Pancreas (tissue), 10 donors: ENCODE data around the gene GPM6B. TPM values are rescaled to one million over a fixed set of nuclear protein-coding genes. Genes with fewer than 3 reads are reported as not detected.
A peak's percentile ranks its signal among the peaks of the same experiment; 100 is the strongest.

Experiments
- ATAC-seq, 4 donors: fragments of 200-7000 bp; cut with Tn5 transposase; one replicate each; pipeline versions ENCODE4 v1.8.0 to v1.9.1; 2020; ENCODE audit warnings: mild to moderate bottlenecking in 4 of 4, moderate library complexity in 4 of 4
- DNase-seq, 6 donors: peaks; one replicate each; pipeline ENCODE4 v3.0.0-alpha.2; 2020
- FAIRE-seq: peaks from 2 replicates; lab custom pipeline; 2012; peaks lifted over from hg19 to GRCh38; lab: Jason Lieb, UNC
- H3K27ac ChIP-seq, 4 donors: fragments of 200-600 bp; sonication (generic); 1 replicate in 3 of 4; 2 replicates in 1 of 4; pipeline versions ENCODE4 v1.5.0 to v1.8.0; 2020
- H3K27me3 ChIP-seq, 4 donors: fragments of 200-600 bp; one replicate each; pipeline ENCODE4 v1.8.0; 2021
- H3K36me3 ChIP-seq, 3 donors: fragments of 200-600 bp; sonication (generic) in 1 of 3; one replicate each; pipeline versions ENCODE4 v1.5.0 to v1.8.0; 2020 to 2021
- H3K4me1 ChIP-seq, 3 donors: fragments of 200-600 bp; one replicate each; pipeline ENCODE4 v1.8.0; 2021
- H3K4me3 ChIP-seq, 4 donors: fragments of 200-600 bp; sonication (generic) in 2 of 4; one replicate each; pipeline versions ENCODE4 v1.5.0 to v1.8.0; 2020 to 2021
- H3K9me3 ChIP-seq, 4 donors: fragments of 200-600 bp; one replicate each; pipeline ENCODE4 v1.8.0; 2021
- WGBS, 2 donors: extraction: QIAGEN DNeasy Blood & Tissue Kit; methylation state at CpG; one replicate each; pipeline ENCODE4 v1.1.7; 2013; 5-methylcytosine and 5-hydroxymethylcytosine counted together
- intact Hi-C, 3 donors: fragments of 100-400 bp; cut with DNase I; formaldehyde crosslinking; loops; one replicate each; pipeline versions ENCODE4 v1.11.1 to v1.14.2; 2022
- polyA plus RNA-seq, 2 donors: library from polyadenylated mRNA; stranded (reverse); fragments of 200-250 nt; gene quantifications; one replicate each; pipeline ENCODE4 v1.2.3, GENCODE V29; 2013
- total RNA-seq, 6 donors: library from RNA; stranded (reverse); fragmentation: NEBNext Ultra II Directional in 4 of 6; extraction: Animal tissue kit (Norgen Biotek cat#: 25700) in 4 of 6; gene quantifications; one replicate each; pipeline versions ENCODE4 v1.2.1 to v1.2.4, GENCODE V29; 2021 to 2023
- TF ChIP-seq, protein P1 (sequence below), 4 donors: fragments of 200-600 bp; sonication (generic) in 3 of 4; IDR thresholded peaks; one replicate each; pipeline versions ENCODE4 v1.5.0 to v1.8.0; 2021; ENCODE audit warnings: antibody characterized with exemption in 4 of 4
- donor health status: healthy with polysubstance abuse.
- donor health status: DM: no; HTN: no; CAD: no; lungs with moderate emphysema.
- donor health status: DM: no; HTN: no; CAD: no.
- donor health status: control.
- donor health status: control.
- donor health status: Bipolar disorder and iron deficiency.
- donor health status: DM: yes; HTN: yes; CAD: no.
- donor health status: DM: no; HTN: no; CAD: no.
- donor health status: DM: no; HTN: no; CAD: no.
- donor health status: DM: yes; HTN: yes; CAD: no.

Gene GPM6B
- total and polyA plus RNA-seq, 8 donors: 0.47 to 3.0 (median 1.5) TPM

DNA sequence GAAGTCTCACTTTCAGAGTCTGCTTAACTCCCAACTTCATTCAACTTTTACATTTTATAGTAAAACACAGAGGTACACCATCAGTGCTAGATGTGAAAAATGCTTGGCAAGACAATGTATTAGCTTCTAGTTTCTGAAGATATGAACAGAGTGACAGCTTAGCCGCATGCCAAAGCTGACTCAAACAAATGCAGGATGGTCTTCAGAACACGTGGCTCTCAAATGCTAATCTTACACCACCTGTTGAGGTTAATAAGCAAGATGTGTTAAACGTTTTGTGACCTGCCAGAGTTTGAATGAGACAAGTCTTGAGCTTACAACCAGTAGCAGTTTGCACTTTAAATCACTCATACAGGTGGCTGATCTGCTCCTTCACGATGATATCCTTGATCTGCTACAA lies 18.9 kb upstream of the GPM6B start:
- 14 to 24% methylated on average over 4 of the region's 4 CpGs for WGBS, 2 donors
- no peak overlapping the region for H3K4me3 ChIP-seq
- intact Hi-C loops: no loop called here
- H3K27ac ChIP-seq: no peak overlapping the region
- no peaks in the 10 kb centered on the region for H3K9me3 ChIP-seq
- no peaks in the 10 kb centered on the region for H3K27me3 ChIP-seq
- H3K4me1 ChIP-seq: no peaks in the 10 kb centered on the region
- TF ChIP-seq, protein P1, sequence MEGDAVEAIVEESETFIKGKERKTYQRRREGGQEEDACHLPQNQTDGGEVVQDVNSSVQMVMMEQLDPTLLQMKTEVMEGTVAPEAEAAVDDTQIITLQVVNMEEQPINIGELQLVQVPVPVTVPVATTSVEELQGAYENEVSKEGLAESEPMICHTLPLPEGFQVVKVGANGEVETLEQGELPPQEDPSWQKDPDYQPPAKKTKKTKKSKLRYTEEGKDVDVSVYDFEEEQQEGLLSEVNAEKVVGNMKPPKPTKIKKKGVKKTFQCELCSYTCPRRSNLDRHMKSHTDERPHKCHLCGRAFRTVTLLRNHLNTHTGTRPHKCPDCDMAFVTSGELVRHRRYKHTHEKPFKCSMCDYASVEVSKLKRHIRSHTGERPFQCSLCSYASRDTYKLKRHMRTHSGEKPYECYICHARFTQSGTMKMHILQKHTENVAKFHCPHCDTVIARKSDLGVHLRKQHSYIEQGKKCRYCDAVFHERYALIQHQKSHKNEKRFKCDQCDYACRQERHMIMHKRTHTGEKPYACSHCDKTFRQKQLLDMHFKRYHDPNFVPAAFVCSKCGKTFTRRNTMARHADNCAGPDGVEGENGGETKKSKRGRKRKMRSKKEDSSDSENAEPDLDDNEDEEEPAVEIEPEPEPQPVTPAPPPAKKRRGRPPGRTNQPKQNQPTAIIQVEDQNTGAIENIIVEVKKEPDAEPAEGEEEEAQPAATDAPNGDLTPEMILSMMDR (IDR thresholded peaks at IDR 0.05): no peak
- ATAC-seq (no peak), FAIRE-seq (no peak), DNase-seq (no peak)
- H3K36me3 ChIP-seq: no peaks in the 10 kb centered on the region

DNA sequence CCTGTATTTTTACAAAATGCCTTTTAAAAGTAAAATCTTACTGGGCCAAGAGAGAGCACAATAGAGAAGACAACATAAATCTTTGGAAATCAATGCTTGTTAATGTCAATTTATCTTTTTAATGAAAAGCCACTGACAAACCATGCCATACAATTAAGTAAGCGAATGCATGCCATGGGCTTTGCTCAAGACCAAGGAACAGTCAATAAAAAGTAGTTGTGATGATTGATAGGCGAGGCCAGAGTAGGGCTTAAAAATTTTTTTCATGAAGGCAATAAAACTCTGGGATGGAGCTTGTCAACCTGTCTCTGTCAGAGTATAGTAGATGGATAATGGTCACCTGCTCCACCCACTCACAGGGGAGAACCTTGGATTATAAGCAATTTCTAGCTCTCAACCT lies 17.5 kb upstream of the GPM6B start:
- H3K27me3 ChIP-seq: no peaks in the 10 kb centered on the region
- intact Hi-C loops: no loop called here
- H3K36me3 ChIP-seq: no peaks in the 10 kb centered on the region
- no peak for FAIRE-seq
- no peak for DNase-seq
- no peaks in the 10 kb centered on the region for H3K9me3 ChIP-seq
- 86 to 90% methylated on average over 2 of the region's 2 CpGs for WGBS, 2 donors
- TF ChIP-seq, protein P1 (IDR thresholded peaks at IDR 0.05): no peak
- H3K4me1 ChIP-seq: no peaks in the 10 kb centered on the region
- no peak overlapping the region for H3K27ac ChIP-seq
- H3K4me3 ChIP-seq: no peak overlapping the region
- no peak for ATAC-seq

DNA sequence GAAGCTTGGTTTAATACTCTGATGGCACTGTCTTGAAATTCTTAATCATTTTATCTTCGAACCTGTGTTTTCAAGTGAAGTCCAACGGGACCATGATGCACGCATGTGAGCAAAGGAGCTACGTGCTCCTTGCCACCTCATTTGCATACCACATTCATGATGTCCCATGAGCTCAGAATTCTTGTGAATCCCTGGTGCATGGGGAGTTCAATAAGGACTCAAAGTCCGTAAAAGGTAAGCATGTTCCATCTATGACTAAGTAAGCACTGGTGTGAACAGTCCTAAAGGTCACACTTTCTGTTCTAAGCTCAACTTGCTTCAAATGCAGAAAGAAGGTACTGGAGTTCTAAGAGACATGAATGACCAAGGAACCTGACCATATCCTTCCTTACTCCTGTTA lies 13.1 kb upstream of the GPM6B start:
- peaks cover 0 to 11% (median 0%) of the 10 kb centered on the region in 4 donors for H3K27me3 ChIP-seq
- no peaks in the 10 kb centered on the region for H3K36me3 ChIP-seq
- TF ChIP-seq, protein P1 (IDR thresholded peaks at IDR 0.05): no peak
- 81 to 82% methylated on average over 5 of the region's 5 CpGs for WGBS, 2 donors
- no peaks in the 10 kb centered on the region for H3K9me3 ChIP-seq
- no peak for FAIRE-seq
- DNase-seq: no peak
- H3K4me3 ChIP-seq: no peak overlapping the region
- intact Hi-C loops: no loop called here
- H3K4me1 ChIP-seq: no peaks in the 10 kb centered on the region
- ATAC-seq: no peak
- H3K27ac ChIP-seq: no peak overlapping the region

DNA sequence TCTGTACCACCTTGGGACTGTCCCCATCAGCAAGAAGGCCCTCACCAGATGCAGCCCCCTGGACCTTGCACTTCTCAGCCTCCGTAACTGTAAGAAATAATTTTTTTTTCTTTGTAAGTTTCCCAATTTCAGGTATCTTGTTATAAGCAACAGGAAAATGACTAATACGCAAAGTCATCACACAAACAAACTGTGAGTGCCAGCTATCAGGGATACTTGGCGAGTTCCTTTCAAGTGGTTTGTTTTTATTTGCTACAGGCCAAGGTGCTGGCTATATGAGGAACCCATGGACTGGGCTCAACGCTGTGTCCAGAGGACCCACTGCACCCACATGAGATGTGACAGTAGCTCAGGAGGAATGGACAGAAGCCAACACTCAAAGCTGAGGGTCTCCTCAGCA lies 11.5 kb upstream of the GPM6B start:
- ATAC-seq (no peak), FAIRE-seq (no peak), DNase-seq (no peak)
- Histone ChIP-seq H3K4me3 (no peak overlapping the region), H3K9me3 (no peaks in the 10 kb centered on the region), H3K36me3 (no peaks in the 10 kb centered on the region), H3K27me3 (peaks cover 0 to 11% (median 0%) of the 10 kb centered on the region in 4 donors), H3K27ac (no peak overlapping the region), H3K4me1 (no peaks in the 10 kb centered on the region)
- TF ChIP-seq, protein P1 (IDR thresholded peaks at IDR 0.05): no peak
- WGBS, 2 donors: 89 to 90% methylated on average over 4 of the region's 4 CpGs
- intact Hi-C loops: no loop called here

DNA sequence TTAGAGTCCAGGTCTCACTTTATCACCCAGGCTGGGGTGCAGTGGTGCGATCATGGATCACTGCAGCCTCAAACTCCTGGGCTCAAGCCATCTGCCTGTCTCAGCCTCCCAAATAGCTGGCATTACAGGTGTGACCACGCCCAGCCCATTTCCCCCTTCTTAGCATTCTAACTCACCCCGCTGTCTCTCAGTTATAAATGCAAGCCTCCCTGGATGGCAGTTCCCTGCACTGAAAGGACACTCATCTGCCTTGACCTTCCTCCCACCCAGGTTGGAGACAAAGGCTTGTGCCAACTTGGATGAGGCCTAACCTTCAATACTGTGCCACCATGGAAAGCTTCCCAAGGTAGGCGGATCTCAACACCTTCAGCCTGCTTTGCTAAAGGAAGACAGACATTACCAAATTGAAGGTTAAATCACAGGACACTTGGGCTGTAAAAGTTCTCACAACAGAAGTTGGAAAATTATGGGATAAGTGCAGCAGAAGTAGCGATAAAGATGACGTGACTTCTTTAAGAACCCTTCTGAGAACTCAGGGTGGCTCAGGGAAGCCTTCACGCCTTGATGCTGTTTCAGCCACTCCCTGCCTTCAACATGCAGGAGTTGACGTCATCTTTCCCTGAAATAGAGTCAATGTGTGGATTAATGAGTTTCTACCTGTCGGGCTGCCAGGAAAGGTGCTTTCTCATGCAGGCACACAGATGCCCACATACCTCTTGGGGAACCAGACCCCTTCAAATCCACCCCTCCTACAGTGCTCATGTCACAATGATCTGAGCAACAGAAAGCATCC lies 10.6 kb upstream of the GPM6B start:
- Histone ChIP-seq H3K36me3 (no peaks in the 10 kb centered on the region), H3K9me3 (no peaks in the 10 kb centered on the region), H3K27me3 (peaks cover 0 to 11% (median 0%) of the 10 kb centered on the region in 4 donors), H3K27ac (no peak overlapping the region), H3K4me1 (no peaks in the 10 kb centered on the region), H3K4me3 (no peak overlapping the region)
- 78 to 79% methylated on average over 9 of the region's 9 CpGs for WGBS, 2 donors
- FAIRE-seq: no peak
- TF ChIP-seq, protein P1 (IDR thresholded peaks at IDR 0.05): no peak
- intact Hi-C loops: no loop called here
- peak in 1 of 6 donors; percentile 10 for DNase-seq
- peak in 2 of 4 donors; percentile 18 to 38 for ATAC-seq
